ENCODE measurements around the gene TES. TPM values are rescaled to one million over a fixed set of nuclear protein-coding genes. Genes with fewer than 3 reads are reported as not detected.

The TES gene
- total and polyA plus RNA-seq, 2 experiments from 2014 or later = 37.3 to 38.3 TPM

DNA sequence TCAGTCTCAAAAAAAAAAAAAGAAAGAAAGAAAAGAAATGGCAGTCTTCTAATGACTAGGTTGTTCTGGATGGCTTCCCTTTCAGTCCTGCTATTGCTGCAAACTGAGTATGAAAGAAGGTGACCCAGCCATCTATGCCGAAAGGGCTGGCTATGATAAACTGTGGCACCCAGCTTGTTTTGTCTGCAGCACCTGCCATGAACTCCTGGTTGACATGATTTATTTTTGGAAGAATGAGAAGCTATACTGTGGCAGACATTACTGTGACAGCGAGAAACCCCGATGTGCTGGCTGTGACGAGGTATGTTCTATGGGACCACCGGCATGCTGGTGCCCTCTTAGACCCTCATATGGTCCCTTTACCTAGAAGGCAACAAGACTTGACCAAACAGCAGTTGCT lies 41.3 kb downstream of the TES start:
- TF ChIP-seq EZH2 (IDR thresholded peaks at IDR 0.05; ENCODE audit: low read depth, unreplicated experiment) = no peak
- TF ChIP-seq POLR2AphosphoS5 (IDR thresholded peaks at IDR 0.05; ENCODE audit: low read depth) = no peak
- TF ChIP-seq, protein P1, sequence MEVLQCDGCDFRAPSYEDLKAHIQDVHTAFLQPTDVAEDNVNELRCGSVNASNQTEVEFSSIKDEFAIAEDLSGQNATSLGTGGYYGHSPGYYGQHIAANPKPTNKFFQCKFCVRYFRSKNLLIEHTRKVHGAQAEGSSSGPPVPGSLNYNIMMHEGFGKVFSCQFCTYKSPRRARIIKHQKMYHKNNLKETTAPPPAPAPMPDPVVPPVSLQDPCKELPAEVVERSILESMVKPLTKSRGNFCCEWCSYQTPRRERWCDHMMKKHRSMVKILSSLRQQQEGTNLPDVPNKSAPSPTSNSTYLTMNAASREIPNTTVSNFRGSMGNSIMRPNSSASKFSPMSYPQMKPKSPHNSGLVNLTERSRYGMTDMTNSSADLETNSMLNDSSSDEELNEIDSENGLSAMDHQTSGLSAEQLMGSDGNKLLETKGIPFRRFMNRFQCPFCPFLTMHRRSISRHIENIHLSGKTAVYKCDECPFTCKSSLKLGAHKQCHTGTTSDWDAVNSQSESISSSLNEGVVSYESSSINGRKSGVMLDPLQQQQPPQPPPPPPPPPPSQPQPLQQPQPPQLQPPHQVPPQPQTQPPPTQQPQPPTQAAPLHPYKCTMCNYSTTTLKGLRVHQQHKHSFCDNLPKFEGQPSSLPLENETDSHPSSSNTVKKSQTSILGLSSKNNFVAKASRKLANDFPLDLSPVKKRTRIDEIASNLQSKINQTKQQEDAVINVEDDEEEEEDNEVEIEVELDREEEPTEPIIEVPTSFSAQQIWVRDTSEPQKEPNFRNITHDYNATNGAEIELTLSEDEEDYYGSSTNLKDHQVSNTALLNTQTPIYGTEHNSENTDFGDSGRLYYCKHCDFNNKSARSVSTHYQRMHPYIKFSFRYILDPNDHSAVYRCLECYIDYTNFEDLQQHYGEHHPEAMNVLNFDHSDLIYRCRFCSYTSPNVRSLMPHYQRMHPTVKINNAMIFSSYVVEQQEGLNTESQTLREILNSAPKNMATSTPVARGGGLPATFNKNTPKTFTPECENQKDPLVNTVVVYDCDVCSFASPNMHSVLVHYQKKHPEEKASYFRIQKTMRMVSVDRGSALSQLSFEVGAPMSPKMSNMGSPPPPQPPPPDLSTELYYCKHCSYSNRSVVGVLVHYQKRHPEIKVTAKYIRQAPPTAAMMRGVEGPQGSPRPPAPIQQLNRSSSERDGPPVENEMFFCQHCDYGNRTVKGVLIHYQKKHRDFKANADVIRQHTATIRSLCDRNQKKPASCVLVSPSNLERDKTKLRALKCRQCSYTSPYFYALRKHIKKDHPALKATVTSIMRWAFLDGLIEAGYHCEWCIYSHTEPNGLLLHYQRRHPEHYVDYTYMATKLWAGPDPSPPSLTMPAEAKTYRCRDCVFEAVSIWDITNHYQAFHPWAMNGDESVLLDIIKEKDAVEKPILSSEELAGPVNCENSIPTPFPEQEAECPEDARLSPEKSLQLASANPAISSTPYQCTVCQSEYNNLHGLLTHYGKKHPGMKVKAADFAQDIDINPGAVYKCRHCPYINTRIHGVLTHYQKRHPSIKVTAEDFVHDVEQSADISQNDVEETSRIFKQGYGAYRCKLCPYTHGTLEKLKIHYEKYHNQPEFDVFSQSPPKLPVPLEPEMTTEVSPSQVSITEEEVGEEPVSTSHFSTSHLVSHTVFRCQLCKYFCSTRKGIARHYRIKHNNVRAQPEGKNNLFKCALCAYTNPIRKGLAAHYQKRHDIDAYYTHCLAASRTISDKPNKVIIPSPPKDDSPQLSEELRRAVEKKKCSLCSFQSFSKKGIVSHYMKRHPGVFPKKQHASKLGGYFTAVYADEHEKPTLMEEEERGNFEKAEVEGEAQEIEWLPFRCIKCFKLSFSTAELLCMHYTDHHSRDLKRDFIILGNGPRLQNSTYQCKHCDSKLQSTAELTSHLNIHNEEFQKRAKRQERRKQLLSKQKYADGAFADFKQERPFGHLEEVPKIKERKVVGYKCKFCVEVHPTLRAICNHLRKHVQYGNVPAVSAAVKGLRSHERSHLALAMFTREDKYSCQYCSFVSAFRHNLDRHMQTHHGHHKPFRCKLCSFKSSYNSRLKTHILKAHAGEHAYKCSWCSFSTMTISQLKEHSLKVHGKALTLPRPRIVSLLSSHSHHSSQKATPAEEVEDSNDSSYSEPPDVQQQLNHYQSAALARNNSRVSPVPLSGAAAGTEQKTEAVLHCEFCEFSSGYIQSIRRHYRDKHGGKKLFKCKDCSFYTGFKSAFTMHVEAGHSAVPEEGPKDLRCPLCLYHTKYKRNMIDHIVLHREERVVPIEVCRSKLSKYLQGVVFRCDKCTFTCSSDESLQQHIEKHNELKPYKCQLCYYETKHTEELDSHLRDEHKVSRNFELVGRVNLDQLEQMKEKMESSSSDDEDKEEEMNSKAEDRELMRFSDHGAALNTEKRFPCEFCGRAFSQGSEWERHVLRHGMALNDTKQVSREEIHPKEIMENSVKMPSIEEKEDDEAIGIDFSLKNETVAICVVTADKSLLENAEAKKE (CRISPR knock-in tag; IDR thresholded peaks at IDR 0.05) = no peak
- no peak for TF ChIP-seq CREB1 (CRISPR knock-in tag; IDR thresholded peaks at IDR 0.05; ENCODE audit: low read depth)
- no peak for TF ChIP-seq STAT1 (IDR thresholded peaks at IDR 0.05; ENCODE audit: unreplicated experiment)
- TF ChIP-seq JUNB (IDR thresholded peaks at IDR 0.05; ENCODE audit: unreplicated experiment) = no peak
- TF ChIP-seq ZNF114 (CRISPR knock-in tag; IDR thresholded peaks at IDR 0.05) = no peak
- TF ChIP-seq, protein P2, sequence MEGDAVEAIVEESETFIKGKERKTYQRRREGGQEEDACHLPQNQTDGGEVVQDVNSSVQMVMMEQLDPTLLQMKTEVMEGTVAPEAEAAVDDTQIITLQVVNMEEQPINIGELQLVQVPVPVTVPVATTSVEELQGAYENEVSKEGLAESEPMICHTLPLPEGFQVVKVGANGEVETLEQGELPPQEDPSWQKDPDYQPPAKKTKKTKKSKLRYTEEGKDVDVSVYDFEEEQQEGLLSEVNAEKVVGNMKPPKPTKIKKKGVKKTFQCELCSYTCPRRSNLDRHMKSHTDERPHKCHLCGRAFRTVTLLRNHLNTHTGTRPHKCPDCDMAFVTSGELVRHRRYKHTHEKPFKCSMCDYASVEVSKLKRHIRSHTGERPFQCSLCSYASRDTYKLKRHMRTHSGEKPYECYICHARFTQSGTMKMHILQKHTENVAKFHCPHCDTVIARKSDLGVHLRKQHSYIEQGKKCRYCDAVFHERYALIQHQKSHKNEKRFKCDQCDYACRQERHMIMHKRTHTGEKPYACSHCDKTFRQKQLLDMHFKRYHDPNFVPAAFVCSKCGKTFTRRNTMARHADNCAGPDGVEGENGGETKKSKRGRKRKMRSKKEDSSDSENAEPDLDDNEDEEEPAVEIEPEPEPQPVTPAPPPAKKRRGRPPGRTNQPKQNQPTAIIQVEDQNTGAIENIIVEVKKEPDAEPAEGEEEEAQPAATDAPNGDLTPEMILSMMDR (conservative IDR thresholded peaks at IDR 0.05; ENCODE audit: low read depth in 2 of 2) = no peak
- TF ChIP-seq, protein P3, sequence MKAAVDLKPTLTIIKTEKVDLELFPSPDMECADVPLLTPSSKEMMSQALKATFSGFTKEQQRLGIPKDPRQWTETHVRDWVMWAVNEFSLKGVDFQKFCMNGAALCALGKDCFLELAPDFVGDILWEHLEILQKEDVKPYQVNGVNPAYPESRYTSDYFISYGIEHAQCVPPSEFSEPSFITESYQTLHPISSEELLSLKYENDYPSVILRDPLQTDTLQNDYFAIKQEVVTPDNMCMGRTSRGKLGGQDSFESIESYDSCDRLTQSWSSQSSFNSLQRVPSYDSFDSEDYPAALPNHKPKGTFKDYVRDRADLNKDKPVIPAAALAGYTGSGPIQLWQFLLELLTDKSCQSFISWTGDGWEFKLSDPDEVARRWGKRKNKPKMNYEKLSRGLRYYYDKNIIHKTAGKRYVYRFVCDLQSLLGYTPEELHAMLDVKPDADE (IDR thresholded peaks at IDR 0.05) = no peak
- TF ChIP-seq NANOG (IDR thresholded peaks at IDR 0.05; ENCODE audit: borderline replicate concordance) = no peak
- no peak for TF ChIP-seq EZH2phosphoT487 (IDR thresholded peaks at IDR 0.05; ENCODE audit: unreplicated experiment)
- TF ChIP-seq, protein P4, sequence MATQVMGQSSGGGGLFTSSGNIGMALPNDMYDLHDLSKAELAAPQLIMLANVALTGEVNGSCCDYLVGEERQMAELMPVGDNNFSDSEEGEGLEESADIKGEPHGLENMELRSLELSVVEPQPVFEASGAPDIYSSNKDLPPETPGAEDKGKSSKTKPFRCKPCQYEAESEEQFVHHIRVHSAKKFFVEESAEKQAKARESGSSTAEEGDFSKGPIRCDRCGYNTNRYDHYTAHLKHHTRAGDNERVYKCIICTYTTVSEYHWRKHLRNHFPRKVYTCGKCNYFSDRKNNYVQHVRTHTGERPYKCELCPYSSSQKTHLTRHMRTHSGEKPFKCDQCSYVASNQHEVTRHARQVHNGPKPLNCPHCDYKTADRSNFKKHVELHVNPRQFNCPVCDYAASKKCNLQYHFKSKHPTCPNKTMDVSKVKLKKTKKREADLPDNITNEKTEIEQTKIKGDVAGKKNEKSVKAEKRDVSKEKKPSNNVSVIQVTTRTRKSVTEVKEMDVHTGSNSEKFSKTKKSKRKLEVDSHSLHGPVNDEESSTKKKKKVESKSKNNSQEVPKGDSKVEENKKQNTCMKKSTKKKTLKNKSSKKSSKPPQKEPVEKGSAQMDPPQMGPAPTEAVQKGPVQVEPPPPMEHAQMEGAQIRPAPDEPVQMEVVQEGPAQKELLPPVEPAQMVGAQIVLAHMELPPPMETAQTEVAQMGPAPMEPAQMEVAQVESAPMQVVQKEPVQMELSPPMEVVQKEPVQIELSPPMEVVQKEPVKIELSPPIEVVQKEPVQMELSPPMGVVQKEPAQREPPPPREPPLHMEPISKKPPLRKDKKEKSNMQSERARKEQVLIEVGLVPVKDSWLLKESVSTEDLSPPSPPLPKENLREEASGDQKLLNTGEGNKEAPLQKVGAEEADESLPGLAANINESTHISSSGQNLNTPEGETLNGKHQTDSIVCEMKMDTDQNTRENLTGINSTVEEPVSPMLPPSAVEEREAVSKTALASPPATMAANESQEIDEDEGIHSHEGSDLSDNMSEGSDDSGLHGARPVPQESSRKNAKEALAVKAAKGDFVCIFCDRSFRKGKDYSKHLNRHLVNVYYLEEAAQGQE (IDR thresholded peaks at IDR 0.05; ENCODE audit: unreplicated experiment) = no peak
- TF ChIP-seq ZNF331 (CRISPR knock-in tag; IDR thresholded peaks at IDR 0.05; ENCODE audit: low read depth) = no peak

More for the DNA sequence above, 41.3 kb downstream of the TES start:
- Histone ChIP-seq H3K27ac (ENCODE audit: low read depth) (no peak overlapping the region), H3K4me3 (no peak overlapping the region), H3K79me2 (replicated peaks; ENCODE audit: insufficient read depth) (no peaks in the 10 kb centered on the region), H3K4me2 (0 out of 2 replicates have a peak overlapping the region, but pooled peaks have one; percentile 37), H3K27me3 (ENCODE audit: insufficient read depth) (no peaks in the 10 kb centered on the region), H3K4me1 (ENCODE audit: insufficient read depth) (peaks cover 10% of the 10 kb centered on the region), H3K9me2 (ENCODE audit: insufficient read depth) (no peaks in the 10 kb centered on the region), H3F3A (replicated peaks; ENCODE audit: low read depth) (no peaks in the 10 kb centered on the region), H4K20me1 (replicated peaks; ENCODE audit: insufficient read depth) (no peaks in the 10 kb centered on the region), H2AFZ (no peak overlapping the region), H3K36me3 (ENCODE audit: insufficient read depth) (no peaks in the 10 kb centered on the region)
- H3K9me3 Mint-ChIP-seq = peaks cover under 1% of the 10 kb centered on the region; the same call in 1 of the 3 replicates
- H3K27ac Mint-ChIP-seq = no peak overlapping the region
- H3K27me3 Mint-ChIP-seq (ENCODE audit: insufficient read depth, low read depth, poor library complexity) = peaks cover 2% of the 10 kb centered on the region
- ATAC-seq = no peak
- DNase-seq (ENCODE audit: low spot score) = no peak
- H3K4me1 Mint-ChIP-seq = peaks cover 21% of the 10 kb centered on the region
- no peak overlapping the region for H3K4me3 Mint-ChIP-seq
- H3K36me3 Mint-ChIP-seq (ENCODE audit: low read depth) = peaks cover 27% of the 10 kb centered on the region; the same call in 2 of the 3 replicates
